H1 (cell line): ENCODE data around the gene SLC1A4. TPM values are rescaled to one million over a fixed set of nuclear protein-coding genes. Genes with fewer than 3 reads are reported as not detected.

Experiments
- BRCA1 ChIP-seq: IDR thresholded peaks from 2 replicates; pipeline ENCODE4 v1.6.1; 2012; ENCODE audit warnings: low read depth, low read length, improper control_type of control experiment
- SP1 ChIP-seq: IDR thresholded peaks from 2 replicates; pipeline ENCODE4 v1.6.1; 2011; ENCODE audit warnings: low read depth, low read length
- SUZ12 ChIP-seq: fragments of 200-600 bp; sonication (generic); IDR thresholded peaks from 2 replicates; pipeline ENCODE4 v1.6.1; 2012; ENCODE audit warnings: mild to moderate bottlenecking, inconsistent platforms, low read length, moderate library complexity, mixed read lengths
- TAF1 ChIP-seq: IDR thresholded peaks from 2 replicates; pipeline ENCODE4 v1.6.1; 2011; ENCODE audit warnings: mild to moderate bottlenecking, low read depth, low read length
- TAF7 ChIP-seq: optimal IDR thresholded peaks from 2 replicates; pipeline ENCODE3; 2011; ENCODE audit warnings: low read depth, mild to moderate bottlenecking, inconsistent platforms, low read length, moderate library complexity, borderline replicate concordance
- TBP ChIP-seq: IDR thresholded peaks from 2 replicates; pipeline ENCODE4 v1.6.1; 2011; ENCODE audit warnings: low read depth, low read length, improper control_type of control experiment
- polyA plus RNA-seq, 7 experiments: library from polyadenylated mRNA; depleted of rRNA in 3 of 7; stranded (reverse) in 5 of 7; unstranded in 2 of 7; fragments of >200 nt in 5 of 7; fragments of 200-250 nt in 2 of 7; gene quantifications; 1 replicate in 5 of 7; 2 replicates in 1 of 7; 4 replicates in 1 of 7; pipeline versions ENCODE4 v1.2.1 to v1.2.3, GENCODE V29; 2011 to 2013; ENCODE audit warnings: missing spikeins in 2 of 7, mixed read lengths in 2 of 7
- total RNA-seq: library from RNA; stranded (reverse); fragmentation: NEBNext Ultra II Directional; extraction: Animal tissue kit (Norgen Biotek cat#: 25700); gene quantifications from 2 replicates; pipeline ENCODE4 v1.2.1, GENCODE V29; 2021

Gene SLC1A4
- total and polyA plus RNA-seq, 2 of the 8 experiments (the other 6 are each of a cell fraction or from before 2014, with no cell fraction given): 0.44 to 0.86 TPM

GRCh38 chr2:64957109-64957903 is 31.9 kb upstream of the SLC1A4 start (continued):
- no peak for TF ChIP-seq BRCA1
- no peak for TF ChIP-seq SUZ12
- TF ChIP-seq TAF7: no peak
- no peak for TF ChIP-seq TAF1
- TF ChIP-seq TBP: no peak
- TF ChIP-seq SP1: no peak
